HL-60/S4 treated with phorbol 12-myristate 13-acetate at 8.2 ng/mL for 4 days and 3 days (cell line): ENCODE measurements around the gene ARHGAP26.
"Not testable (repeated sequence)": the region's sequence is repeated elsewhere in the genome, so short reads cannot be mapped to it uniquely, and the experiment has no call there.

ENCODE experiments used
- in situ Hi-C: fragments of 300-500 bp; cut with MboI; formaldehyde crosslinking; loops from 2 replicates; pipeline ENCODE4 v1.15.0; 2022; ENCODE audit warnings: low sequenced_read_pairs

Gene ARHGAP26

GRCh38 chr5:143088702-143089101 lies 318.5 kb downstream of the ARHGAP26 start:
- in situ Hi-C loops: not testable (repeated sequence)

- in situ Hi-C loops: not testable (repeated sequence)
Measured at GRCh38 chr5:143090044-143090443, 319.9 kb downstream of the ARHGAP26 start.

GRCh38 chr5:143092711-143093451 lies 322.7 kb downstream of the ARHGAP26 start:
- in situ Hi-C loops: not testable (repeated sequence)

- in situ Hi-C loops: no loop called here
Measured at GRCh38 chr5:143093452-143094086, 323.4 kb downstream of the ARHGAP26 start.

GRCh38 chr5:143094087-143094521 lies 323.9 kb downstream of the ARHGAP26 start:
- in situ Hi-C loops: no loop called here

- in situ Hi-C loops: not testable (repeated sequence)
Measured at GRCh38 chr5:143094608-143095007, 324.4 kb downstream of the ARHGAP26 start.

- in situ Hi-C loops: no loop called here
Measured at GRCh38 chr5:143101121-143101520, 330.9 kb downstream of the ARHGAP26 start.

- in situ Hi-C loops: no loop called here
Measured at GRCh38 chr5:143101725-143102386, 331.7 kb downstream of the ARHGAP26 start.

GRCh38 chr5:143102411-143102810 lies 332.2 kb downstream of the ARHGAP26 start:
- in situ Hi-C loops: no loop called here

GRCh38 chr5:143105216-143105905 lies 335.2 kb downstream of the ARHGAP26 start:
- in situ Hi-C loops: no loop called here

GRCh38 chr5:143106174-143106573 lies 336.0 kb downstream of the ARHGAP26 start:
- in situ Hi-C loops: no loop called here

GRCh38 chr5:143108498-143109128 lies 338.4 kb downstream of the ARHGAP26 start:
- in situ Hi-C loops: no loop called here

- in situ Hi-C loops: no loop called here
Measured at GRCh38 chr5:143110591-143110990, 340.4 kb downstream of the ARHGAP26 start.

GRCh38 chr5:143111799-143112198 lies 341.6 kb downstream of the ARHGAP26 start:
- in situ Hi-C loops: no loop called here

GRCh38 chr5:143113461-143113860 lies 343.3 kb downstream of the ARHGAP26 start:
- in situ Hi-C loops: no loop called here

- in situ Hi-C loops: no loop called here
Measured at GRCh38 chr5:143114481-143114880, 344.3 kb downstream of the ARHGAP26 start.

- in situ Hi-C loops: no loop called here
Measured at GRCh38 chr5:143115381-143115780, 345.2 kb downstream of the ARHGAP26 start.

GRCh38 chr5:143116814-143117213 lies 346.6 kb downstream of the ARHGAP26 start:
- in situ Hi-C loops: no loop called here

GRCh38 chr5:143117821-143118220 lies 347.6 kb downstream of the ARHGAP26 start:
- in situ Hi-C loops: no loop called here

GRCh38 chr5:143118222-143118621 lies 348.0 kb downstream of the ARHGAP26 start:
- in situ Hi-C loops: no loop called here

GRCh38 chr5:143118818-143119217 lies 348.6 kb downstream of the ARHGAP26 start:
- in situ Hi-C loops: not testable (repeated sequence)
